C4-2B (cell line): ENCODE measurements around the gene MEN1.

ENCODE experiments used
- ZFX ChIP-seq: fragments of 450-650 bp; IDR thresholded peaks from 2 replicates; pipeline ENCODE4 v1.6.1; 2017
- TF ChIP-seq, protein P1 (sequence below): fragments of 450-650 bp; conservative IDR thresholded peaks from 2 replicates; pipeline ENCODE4 v1.5.1; 2017; ENCODE audit warnings: mild to moderate bottlenecking

DNA sequence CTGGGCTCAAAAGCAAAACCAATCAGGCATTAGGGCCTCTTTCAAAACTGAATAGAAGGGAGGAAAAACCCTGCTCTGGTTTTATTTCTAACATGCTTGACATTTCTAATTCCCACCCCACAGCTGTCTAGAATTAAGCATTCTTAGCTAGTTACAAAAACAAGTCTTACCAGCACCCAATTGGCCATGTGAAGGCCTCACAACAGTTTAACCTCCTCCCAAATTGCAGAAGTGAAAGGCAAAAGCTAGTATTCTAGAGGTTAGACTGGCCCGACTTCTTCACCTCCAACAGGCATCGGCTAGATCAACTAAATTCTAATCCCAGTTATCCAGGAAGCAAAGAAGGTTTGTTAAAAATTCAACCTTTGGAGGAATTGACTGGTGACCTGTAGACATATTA, 38.5 kb downstream of the MEN1 start:
- TF ChIP-seq, protein P1, sequence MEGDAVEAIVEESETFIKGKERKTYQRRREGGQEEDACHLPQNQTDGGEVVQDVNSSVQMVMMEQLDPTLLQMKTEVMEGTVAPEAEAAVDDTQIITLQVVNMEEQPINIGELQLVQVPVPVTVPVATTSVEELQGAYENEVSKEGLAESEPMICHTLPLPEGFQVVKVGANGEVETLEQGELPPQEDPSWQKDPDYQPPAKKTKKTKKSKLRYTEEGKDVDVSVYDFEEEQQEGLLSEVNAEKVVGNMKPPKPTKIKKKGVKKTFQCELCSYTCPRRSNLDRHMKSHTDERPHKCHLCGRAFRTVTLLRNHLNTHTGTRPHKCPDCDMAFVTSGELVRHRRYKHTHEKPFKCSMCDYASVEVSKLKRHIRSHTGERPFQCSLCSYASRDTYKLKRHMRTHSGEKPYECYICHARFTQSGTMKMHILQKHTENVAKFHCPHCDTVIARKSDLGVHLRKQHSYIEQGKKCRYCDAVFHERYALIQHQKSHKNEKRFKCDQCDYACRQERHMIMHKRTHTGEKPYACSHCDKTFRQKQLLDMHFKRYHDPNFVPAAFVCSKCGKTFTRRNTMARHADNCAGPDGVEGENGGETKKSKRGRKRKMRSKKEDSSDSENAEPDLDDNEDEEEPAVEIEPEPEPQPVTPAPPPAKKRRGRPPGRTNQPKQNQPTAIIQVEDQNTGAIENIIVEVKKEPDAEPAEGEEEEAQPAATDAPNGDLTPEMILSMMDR, result no peak
- TF ChIP-seq ZFX, result no peak
